Epithelial cell of prostate (primary cell): ENCODE measurements around the gene TAS2R50.
A peak's percentile ranks its signal among the peaks of the same experiment; 100 is the strongest.

ENCODE experiments used
- DNase-seq: peaks from one replicate; pipeline ENCODE4 v3.0.0-alpha.2; 2011; ENCODE audit warnings: low read depth, low spot score
- H3K27ac ChIP-seq: fragments of 450-650 bp; 2 replicates; pipeline ENCODE4 v1.5.1; 2017; ENCODE audit warnings: mild to moderate bottlenecking

The TAS2R50 gene

GRCh38 chr12:10957741-10958140, 29.0 kb downstream of the TAS2R50 start:
- no peak for DNase-seq
- H3K27ac ChIP-seq: no peak overlapping the region

GRCh38 chr12:10956085-10956484, 30.6 kb downstream of the TAS2R50 start:
- no peak overlapping the region for H3K27ac ChIP-seq
- DNase-seq: no peak

- no peak overlapping the region for H3K27ac ChIP-seq
- no peak for DNase-seq
Observed at GRCh38 chr12:10952645-10953044, 34.1 kb downstream of the TAS2R50 start.

GRCh38 chr12:10943167-10943566, 43.5 kb downstream of the TAS2R50 start:
- peak overlapping the region; percentile 84 for H3K27ac ChIP-seq
- DNase-seq: no peak

GRCh38 chr12:10941916-10942607, 44.6 kb downstream of the TAS2R50 start:
- peak overlapping the region; percentile 84 for H3K27ac ChIP-seq
- DNase-seq: peak; percentile 91

- DNase-seq: no peak
- H3K27ac ChIP-seq: peak overlapping the region; percentile 84
Observed at GRCh38 chr12:10941369-10941768, 45.3 kb downstream of the TAS2R50 start.

GRCh38 chr12:10940389-10940788, 46.3 kb downstream of the TAS2R50 start:
- DNase-seq: peak; percentile 88
- H3K27ac ChIP-seq: peak overlapping the region; percentile 84

GRCh38 chr12:10939163-10939562, 47.5 kb downstream of the TAS2R50 start, which contains the start of gene TAS2R14:
TSS of gene TAS2R14 (minus strand) at chr12:10939263. CDS start at chr12:10939207, 56 bp downstream.
- DNase-seq: no peak
- peak within 1 kb of the TSS; percentile 84 for H3K27ac ChIP-seq

- no peak overlapping the region for H3K27ac ChIP-seq
- no peak for DNase-seq
Observed at GRCh38 chr12:10936506-10936905, 50.2 kb downstream of the TAS2R50 start.
